Activated T-cell treated with anti-CD3 and anti-CD28 coated beads, Interleukin-2, amount 50 U/mL, for 72 hours (primary cell): ENCODE results near the gene PARP8. TPM values are rescaled to one million over a fixed set of nuclear protein-coding genes. Genes with fewer than 3 reads are reported as not detected.
A peak's percentile ranks its signal among the peaks of the same experiment; 100 is the strongest.
"Not testable (repeated sequence)": the region's sequence is repeated elsewhere in the genome, so short reads cannot be mapped to it uniquely, and the experiment has no call there.

Experiments
- ATAC-seq, 2 donors: fragments of 150-1000 bp; cut with Tn5 transposase; replicated peaks in 1 of 2; 2 replicates each; pipeline ENCODE4 v1.10.0; 2021; ENCODE audit warnings: moderate library complexity in 2 of 2, mild to moderate bottlenecking in 1 of 2
- DNase-seq, 2 donors: peaks; one replicate each; pipeline ENCODE4 v3.0.0; 2021 to 2022; ENCODE audit warnings: mixed read lengths in 1 of 2
- H3K27ac Mint-ChIP-seq: one replicate; pipeline ENCODE4 v1.8.0; 2022; ENCODE audit warnings: mild to moderate bottlenecking, moderate library complexity, mixed read lengths
- H3K27me3 Mint-ChIP-seq: one replicate; pipeline ENCODE4 v1.8.0; 2022; ENCODE audit warnings: low read depth, mixed read lengths
- H3K36me3 Mint-ChIP-seq, 2 donors: one replicate each; pipeline ENCODE4 v1.8.0; 2022; ENCODE audit warnings: mixed read lengths in 2 of 2, mild to moderate bottlenecking in 1 of 2; ENCODE audit not compliant: insufficient read depth in 2 of 2
- H3K4me1 Mint-ChIP-seq: one replicate; pipeline ENCODE4 v1.8.0; 2022; ENCODE audit warnings: low read depth, mixed read lengths
- H3K4me3 Mint-ChIP-seq, 2 donors: one replicate each; pipeline ENCODE4 v1.8.0; 2022; ENCODE audit warnings: mild to moderate bottlenecking in 2 of 2, mixed read lengths in 2 of 2, moderate library complexity in 2 of 2
- H3K9me3 Mint-ChIP-seq, 2 donors: one replicate each; pipeline ENCODE4 v1.8.0; 2022; ENCODE audit warnings: mixed read lengths in 2 of 2
- total RNA-seq, 2 donors: library from RNA; stranded (reverse); gene quantifications; one replicate each; pipeline ENCODE4 v1.2.3, GENCODE V29; 2022

PARP8 gene
- total RNA-seq, 2 donors from 2014 or later = 53.3 to 61.0 TPM

DNA sequence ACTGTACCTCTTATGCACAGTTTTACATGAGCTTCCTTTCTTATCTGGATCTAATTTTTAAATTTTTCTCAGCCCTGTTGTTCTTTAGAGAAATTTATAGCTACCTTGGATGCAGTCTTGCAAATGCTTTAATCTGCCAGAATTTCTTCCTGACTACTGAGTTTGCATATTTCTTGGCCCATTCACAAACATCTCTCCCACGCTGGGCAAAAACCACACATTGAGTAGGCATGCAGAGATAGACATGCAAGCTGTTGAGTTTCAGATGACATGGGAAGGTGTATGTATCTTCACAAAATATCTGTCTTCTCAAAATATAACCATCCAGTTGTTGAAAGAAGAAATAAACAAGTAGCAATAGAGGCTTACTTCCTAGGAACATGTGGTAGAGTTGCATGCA is 101.2 kb downstream of the PARP8 start:
- H3K36me3 Mint-ChIP-seq = peaks cover 6 to 22% of the 10 kb centered on the region in 2 donors
- peaks cover 39% of the 10 kb centered on the region for H3K4me1 Mint-ChIP-seq
- H3K27me3 Mint-ChIP-seq = no peaks in the 10 kb centered on the region
- peak overlapping the region; percentile 73 for H3K27ac Mint-ChIP-seq
- DNase-seq (no peak), ATAC-seq (no peak)
- H3K4me3 Mint-ChIP-seq = peak overlapping the region in 1 of 2 donors; percentile 11
- H3K9me3 Mint-ChIP-seq = no peaks in the 10 kb centered on the region

DNA sequence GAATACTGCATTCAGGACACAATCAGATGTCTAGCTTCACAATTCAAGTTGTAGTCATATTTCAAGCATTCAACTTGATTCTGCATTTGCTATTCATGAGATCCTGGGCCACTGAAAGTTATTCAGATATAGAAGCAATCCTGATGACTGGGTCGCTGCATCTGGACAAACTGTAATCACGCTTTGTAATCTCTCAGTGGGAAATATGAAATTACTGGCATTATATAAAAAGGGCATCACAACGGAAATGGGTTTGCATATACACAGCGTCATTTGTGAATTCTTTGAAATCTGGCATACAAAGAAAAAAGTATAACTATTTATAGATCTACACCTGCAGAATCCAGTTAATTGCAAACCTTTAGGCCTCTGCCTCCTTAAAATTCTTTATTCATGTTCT is 102.2 kb downstream of the PARP8 start:
- H3K27ac Mint-ChIP-seq = peak overlapping the region; percentile 85
- no peaks in the 10 kb centered on the region for H3K27me3 Mint-ChIP-seq
- DNase-seq (no peak), ATAC-seq (no peak)
- H3K4me3 Mint-ChIP-seq = peak overlapping the region in 1 of 2 donors; percentile 41
- H3K4me1 Mint-ChIP-seq = peaks cover 39% of the 10 kb centered on the region
- H3K9me3 Mint-ChIP-seq = peaks cover 5 to 6% of the 10 kb centered on the region in 2 donors
- peaks cover 12 to 28% of the 10 kb centered on the region in 2 donors for H3K36me3 Mint-ChIP-seq

- Mint-ChIP-seq H3K27ac (peak overlapping the region; percentile 80), H3K36me3 (peaks cover 17 to 34% of the 10 kb centered on the region in 2 donors), H3K4me3 (no peak overlapping the region)
Measured at GRCh38 chr5:50770441-50770840, 104.0 kb downstream of the PARP8 start.

GRCh38 chr5:50774446-50775175 is 108.2 kb downstream of the PARP8 start:
- ATAC-seq, H3K4me3 Mint-ChIP-seq, H3K27ac Mint-ChIP-seq, DNase-seq, H3K27me3 Mint-ChIP-seq, H3K4me1 Mint-ChIP-seq: not testable (repeated sequence)
- Mint-ChIP-seq H3K36me3 (peaks cover 22 to 32% of the 10 kb centered on the region in 2 donors), H3K9me3 (peaks cover 5 to 10% of the 10 kb centered on the region in 2 donors)

More at GRCh38 chr5:50770441-50770840, 104.0 kb downstream of the PARP8 start:
- Mint-ChIP-seq H3K4me1 (peaks cover 38% of the 10 kb centered on the region), H3K9me3 (peaks cover 5 to 10% of the 10 kb centered on the region in 2 donors), H3K27me3 (no peaks in the 10 kb centered on the region)
- ATAC-seq (no peak), DNase-seq (no peak)

GRCh38 chr5:50786073-50786472 is 119.6 kb downstream of the PARP8 start:
- H3K9me3 Mint-ChIP-seq = peaks cover 0 to 2% of the 10 kb centered on the region in 2 donors
- peak in 1 of 2 donors; percentile 50 for ATAC-seq
- H3K4me3 Mint-ChIP-seq = peak overlapping the region in 1 of 2 donors; percentile 27
- peaks cover 12% of the 10 kb centered on the region for H3K4me1 Mint-ChIP-seq
- DNase-seq = no peak
- H3K27ac Mint-ChIP-seq = peak overlapping the region; percentile 64
- peaks cover 11 to 18% of the 10 kb centered on the region in 2 donors for H3K36me3 Mint-ChIP-seq
- no peaks in the 10 kb centered on the region for H3K27me3 Mint-ChIP-seq

- Mint-ChIP-seq H3K27ac (peak overlapping the region; percentile 42), H3K4me1 (no peaks in the 10 kb centered on the region)
Measured at GRCh38 chr5:50791813-50792212, 125.4 kb downstream of the PARP8 start.

GRCh38 chr5:50792843-50793242 is 126.4 kb downstream of the PARP8 start:
- no peak overlapping the region for H3K4me3 Mint-ChIP-seq
- H3K27ac Mint-ChIP-seq = no peak overlapping the region
- DNase-seq (no peak), ATAC-seq (no peak)
- H3K4me1 Mint-ChIP-seq = no peaks in the 10 kb centered on the region
- peaks cover 3 to 10% of the 10 kb centered on the region in 2 donors for H3K36me3 Mint-ChIP-seq
- H3K27me3 Mint-ChIP-seq = no peaks in the 10 kb centered on the region
- no peaks in the 10 kb centered on the region for H3K9me3 Mint-ChIP-seq

More at GRCh38 chr5:50791813-50792212, 125.4 kb downstream of the PARP8 start:
- H3K9me3 Mint-ChIP-seq = no peaks in the 10 kb centered on the region
- H3K27me3 Mint-ChIP-seq = no peaks in the 10 kb centered on the region
- H3K36me3 Mint-ChIP-seq = peaks cover 3 to 13% of the 10 kb centered on the region in 2 donors
- no peak overlapping the region for H3K4me3 Mint-ChIP-seq
- ATAC-seq = no peak
- no peak for DNase-seq

DNA sequence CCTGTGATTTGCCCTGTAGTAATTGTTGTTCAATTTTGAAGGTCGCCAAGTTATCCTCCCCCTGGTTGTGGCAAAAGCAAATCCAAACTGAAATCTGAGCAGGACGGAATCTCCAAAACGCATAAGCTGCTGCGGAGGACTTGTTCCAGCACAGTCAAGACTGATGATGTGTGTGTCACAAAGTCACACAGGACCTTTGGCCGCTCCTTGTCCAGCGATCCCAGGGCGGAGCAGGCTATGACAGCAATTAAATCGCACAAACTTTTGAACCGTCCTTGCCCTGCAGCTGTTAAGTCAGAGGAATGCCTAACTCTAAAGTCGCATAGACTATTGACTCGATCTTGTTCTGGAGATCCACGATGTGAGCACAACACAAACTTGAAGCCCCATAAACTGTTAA is 128.4 kb downstream of the PARP8 start:
- no peaks in the 10 kb centered on the region for H3K4me1 Mint-ChIP-seq
- H3K9me3 Mint-ChIP-seq = no peaks in the 10 kb centered on the region
- no peak for ATAC-seq
- H3K27ac Mint-ChIP-seq = no peak overlapping the region
- H3K27me3 Mint-ChIP-seq = no peaks in the 10 kb centered on the region
- DNase-seq = no peak
- H3K36me3 Mint-ChIP-seq = peaks cover 4 to 14% of the 10 kb centered on the region in 2 donors
- no peak overlapping the region for H3K4me3 Mint-ChIP-seq

- peaks cover 10 to 27% of the 10 kb centered on the region in 2 donors for H3K36me3 Mint-ChIP-seq
- H3K27me3 Mint-ChIP-seq = no peaks in the 10 kb centered on the region
- no peak overlapping the region for H3K4me3 Mint-ChIP-seq
- H3K9me3 Mint-ChIP-seq = peaks cover 0 to 5% of the 10 kb centered on the region in 2 donors
- peak overlapping the region; percentile 43 for H3K27ac Mint-ChIP-seq
- ATAC-seq = no peak
- no peak for DNase-seq
- H3K4me1 Mint-ChIP-seq = peaks cover 8% of the 10 kb centered on the region
Measured at GRCh38 chr5:50798002-50798401, 131.6 kb downstream of the PARP8 start.

DNA sequence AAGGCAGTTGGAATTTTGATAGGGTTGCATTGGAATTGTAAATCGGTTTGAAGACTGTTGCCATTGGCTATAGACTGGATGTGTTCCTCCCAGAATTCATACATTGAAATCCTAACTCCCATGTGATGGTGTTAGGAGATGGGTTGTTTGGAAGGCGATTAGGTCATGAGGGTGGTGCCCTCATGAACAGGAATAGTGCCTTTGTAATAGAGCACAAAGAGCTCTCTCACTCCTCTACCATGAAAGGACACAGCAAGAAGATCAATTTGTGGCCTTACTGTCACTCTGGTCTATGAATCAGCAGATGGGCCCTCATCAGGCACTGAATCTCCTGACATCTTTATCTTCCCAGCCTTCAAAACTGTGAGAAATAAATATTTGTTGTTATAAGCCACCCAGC is 133.2 kb downstream of the PARP8 start:
- Mint-ChIP-seq H3K36me3 (peaks cover 17 to 37% of the 10 kb centered on the region in 2 donors), H3K27me3 (no peaks in the 10 kb centered on the region), H3K27ac (no peak overlapping the region), H3K4me1 (peaks cover 8% of the 10 kb centered on the region), H3K4me3 (no peak overlapping the region), H3K9me3 (peaks cover 2 to 8% of the 10 kb centered on the region in 2 donors)
- no peak for ATAC-seq
- no peak for DNase-seq

GRCh38 chr5:50800410-50800809 is 134.0 kb downstream of the PARP8 start:
- no peak for ATAC-seq
- H3K4me3 Mint-ChIP-seq = no peak overlapping the region

DNA sequence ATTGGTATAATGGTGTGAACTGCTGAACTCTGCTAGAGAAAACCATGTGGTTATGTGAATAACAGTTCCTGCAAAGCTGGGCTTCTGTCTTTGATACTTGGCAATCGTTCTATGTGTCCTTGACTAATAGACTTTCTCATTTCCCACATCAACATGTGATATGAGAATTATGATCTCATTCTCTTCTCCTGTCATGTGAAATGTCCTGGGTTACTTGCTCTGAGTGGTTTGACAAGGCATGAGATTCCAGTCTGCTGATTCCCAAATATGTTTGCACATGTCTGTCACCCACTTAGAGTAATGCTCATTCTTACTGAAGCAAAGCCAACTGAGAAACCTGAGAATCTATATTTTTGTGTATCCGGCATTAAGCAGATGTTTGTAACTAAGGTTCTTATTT is 141.2 kb downstream of the PARP8 start:
- peaks cover 16 to 32% of the 10 kb centered on the region in 2 donors for H3K36me3 Mint-ChIP-seq
- H3K27ac Mint-ChIP-seq = no peak overlapping the region
- no peaks in the 10 kb centered on the region for H3K27me3 Mint-ChIP-seq
- ATAC-seq (no peak), DNase-seq (no peak)
- no peak overlapping the region for H3K4me3 Mint-ChIP-seq
- peaks cover 6% of the 10 kb centered on the region for H3K4me1 Mint-ChIP-seq
- H3K9me3 Mint-ChIP-seq = peaks cover 6 to 14% of the 10 kb centered on the region in 2 donors

More at GRCh38 chr5:50800410-50800809, 134.0 kb downstream of the PARP8 start:
- no peak for DNase-seq
- Mint-ChIP-seq H3K4me1 (peaks cover 8% of the 10 kb centered on the region), H3K27me3 (no peaks in the 10 kb centered on the region), H3K36me3 (peaks cover 17 to 32% of the 10 kb centered on the region in 2 donors), H3K9me3 (peaks cover 2 to 8% of the 10 kb centered on the region in 2 donors), H3K27ac (peak overlapping the region; percentile 57)

GRCh38 chr5:50808406-50808805 is 142.0 kb downstream of the PARP8 start:
- H3K9me3 Mint-ChIP-seq = peaks cover 4 to 7% of the 10 kb centered on the region in 2 donors
- no peak for ATAC-seq
- H3K4me1 Mint-ChIP-seq = peaks cover 6% of the 10 kb centered on the region
- peaks cover 9 to 25% of the 10 kb centered on the region in 2 donors for H3K36me3 Mint-ChIP-seq
- H3K27ac Mint-ChIP-seq = no peak overlapping the region
- DNase-seq = no peak
- no peaks in the 10 kb centered on the region for H3K27me3 Mint-ChIP-seq
- H3K4me3 Mint-ChIP-seq = no peak overlapping the region
